Neuronal stem cell (in vitro differentiated cells): ENCODE measurements around the gene KRTAP10-7.

Experiments used
- DNase-seq: peaks from one replicate; pipeline ENCODE4 v3.0.0-alpha.2; 2013; ENCODE audit warnings: low spot score
- H2AFZ ChIP-seq: one replicate; pipeline ENCODE4 v1.6.1; 2013; ENCODE audit warnings: mild to moderate bottlenecking, low read length, inconsistent platforms
- H2AK5ac ChIP-seq: 2 replicates; pipeline ENCODE4 v1.6.1; 2013; ENCODE audit warnings: low read depth, mild to moderate bottlenecking, inconsistent platforms, low read length, moderate library complexity, mixed read lengths
- H2BK120ac ChIP-seq: 2 replicates; pipeline ENCODE4 v1.6.1; 2013; ENCODE audit warnings: low read depth, mild to moderate bottlenecking, inconsistent platforms, low read length, moderate library complexity, mixed read lengths
- H2BK12ac ChIP-seq: one replicate; pipeline ENCODE4 v1.6.1; 2013; ENCODE audit warnings: low read length, inconsistent platforms
- H2BK15ac ChIP-seq: 2 replicates; pipeline ENCODE4 v1.6.1; 2013; ENCODE audit warnings: mild to moderate bottlenecking, low read length, inconsistent platforms, mixed read lengths
- H2BK5ac ChIP-seq: one replicate; pipeline ENCODE4 v1.6.1; 2013; ENCODE audit warnings: inconsistent platforms, mild to moderate bottlenecking, low read length, moderate library complexity
- H3K14ac ChIP-seq: one replicate; pipeline ENCODE4 v1.6.1; 2013; ENCODE audit warnings: low read length, inconsistent platforms
- H3K18ac ChIP-seq: 2 replicates; pipeline ENCODE4 v1.6.1; 2013; ENCODE audit warnings: low read length, inconsistent platforms
- H3K23ac ChIP-seq: 2 replicates; pipeline ENCODE4 v1.6.1; 2013; ENCODE audit warnings: low read depth, mild to moderate bottlenecking, mixed read lengths, low read length, inconsistent platforms; ENCODE audit not compliant: poor library complexity
- H3K27ac ChIP-seq: replicated peaks from 3 replicates; pipeline ENCODE4 v1.5.1; 2013; ENCODE audit warnings: low read length, inconsistent platforms
- H3K27me3 ChIP-seq, 3 experiments: 2 replicates each; pipeline ENCODE4 v1.6.1; 2013; ENCODE audit warnings: low read length in 3 of 3, mild to moderate bottlenecking in 2 of 3, inconsistent platforms in 1 of 3, low read depth in 1 of 3, mixed read lengths in 1 of 3, moderate library complexity in 1 of 3; ENCODE audit not compliant: control insufficient read depth in 3 of 3, insufficient read depth in 3 of 3
- H3K36me3 ChIP-seq, 2 donors: replicated peaks in 1 of 2; 2 replicates each; pipeline ENCODE4 v1.6.1; 2013; ENCODE audit warnings: low read length in 2 of 2; ENCODE audit not compliant: control insufficient read depth in 2 of 2, insufficient read depth in 2 of 2
- H3K4ac ChIP-seq: 2 replicates; pipeline ENCODE4 v1.6.1; 2013; ENCODE audit warnings: inconsistent platforms, mild to moderate bottlenecking, low read length, moderate library complexity
- H3K4me1 ChIP-seq, 2 donors: 1 replicate in 1 of 2; 2 replicates in 1 of 2; pipeline ENCODE4 v1.6.1; 2013; ENCODE audit warnings: low read length in 2 of 2, low read depth in 1 of 2; ENCODE audit not compliant: control insufficient read depth in 2 of 2, insufficient read depth in 1 of 2
- H3K4me2 ChIP-seq: one replicate; pipeline ENCODE4 v1.6.1; 2013; ENCODE audit warnings: mild to moderate bottlenecking, low read length, inconsistent platforms; ENCODE audit not compliant: insufficient read depth, poor library complexity, severe bottlenecking
- H3K4me3 ChIP-seq, 2 donors: 2 replicates each; pipeline ENCODE4 v1.5.1; 2013; ENCODE audit warnings: low read length in 2 of 2, mild to moderate bottlenecking in 2 of 2, inconsistent platforms in 1 of 2, moderate library complexity in 1 of 2
- H3K79me1 ChIP-seq: one replicate; pipeline ENCODE4 v1.6.1; 2013; ENCODE audit warnings: low read depth, mild to moderate bottlenecking, inconsistent platforms, low read length, moderate library complexity
- H3K9ac ChIP-seq: one replicate; pipeline ENCODE4 v1.6.1; 2013; ENCODE audit warnings: mild to moderate bottlenecking, low read depth, low read length, inconsistent platforms; ENCODE audit not compliant: poor library complexity
- H3K9me3 ChIP-seq, 2 donors: replicated peaks in 1 of 2; 2 replicates each; pipeline versions ENCODE3 to v1.6.1; 2013; ENCODE audit warnings: low read length in 2 of 2, mild to moderate bottlenecking in 2 of 2, inconsistent platforms in 1 of 2, low read depth in 1 of 2, mixed read lengths in 1 of 2, moderate library complexity in 1 of 2; ENCODE audit not compliant: control insufficient read depth in 2 of 2, insufficient read depth in 1 of 2
- H4K8ac ChIP-seq: one replicate; pipeline ENCODE4 v1.6.1; 2013; ENCODE audit warnings: low read depth, mild to moderate bottlenecking, inconsistent platforms, low read length, moderate library complexity
- H4K91ac ChIP-seq: one replicate; pipeline ENCODE4 v1.6.1; 2013; ENCODE audit warnings: low read length, low read depth, mild to moderate bottlenecking, inconsistent platforms; ENCODE audit not compliant: poor library complexity
- WGBS, 2 donors: extraction: QIAGEN DNeasy Blood & Tissue Kit; methylation state at CpG; one replicate each; pipeline ENCODE4 v1.1.7; 2013; ENCODE audit warnings: missing lambda C conversion rate in 2 of 2, mixed read lengths in 1 of 2; ENCODE audit not compliant: insufficient read length in 2 of 2, insufficient replicate concordance in 1 of 2; ENCODE audit errors: extremely low coverage in 2 of 2; 5-methylcytosine and 5-hydroxymethylcytosine counted together

Gene KRTAP10-7

DNA sequence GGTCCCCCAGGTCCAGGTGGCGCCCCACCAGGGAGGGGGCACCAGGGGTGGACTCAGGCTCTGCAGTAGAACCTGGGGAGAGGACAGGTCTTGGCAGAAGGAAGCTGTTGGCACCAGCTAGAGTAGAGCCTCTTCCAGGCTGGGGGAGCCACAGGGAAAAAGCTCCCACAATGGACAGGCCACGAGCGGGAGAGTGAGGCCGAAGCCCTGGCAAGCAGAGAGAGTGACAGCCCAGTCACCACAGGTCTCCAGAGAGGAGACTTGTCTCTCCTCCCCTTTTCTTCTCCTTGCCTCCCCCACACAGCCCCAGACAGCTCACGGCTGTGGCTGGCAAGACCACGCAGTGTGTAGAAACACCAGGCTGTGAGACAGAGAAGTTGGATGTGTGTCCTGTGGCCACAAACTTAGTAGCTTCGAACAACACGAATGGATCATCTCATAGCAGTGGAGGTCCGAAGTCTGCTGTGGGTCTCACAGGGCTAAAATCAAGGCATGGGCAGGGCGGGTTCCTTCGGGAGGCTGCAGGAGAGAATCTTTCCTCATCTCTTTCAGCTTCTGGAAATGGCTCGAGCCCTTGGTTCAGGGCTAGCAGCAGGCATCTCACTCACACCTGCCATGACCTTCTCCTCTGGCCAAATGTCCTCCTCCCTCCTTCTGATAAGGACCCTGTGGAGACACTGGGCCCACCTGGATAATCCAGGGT, 50.7 kb downstream of the KRTAP10-7 start:
- no peak overlapping the region for H3K4me2 ChIP-seq
- H3K4me1 ChIP-seq: peaks cover 0 to 3% of the 10 kb centered on the region in 2 donors
- H4K91ac ChIP-seq: no peak overlapping the region
- H2BK15ac ChIP-seq: peak overlapping the region; percentile 12
- H2BK120ac ChIP-seq: no peak overlapping the region
- peaks cover 0 to 2% of the 10 kb centered on the region in 2 donors for H3K9me3 ChIP-seq
- H3K36me3 ChIP-seq: no peaks in the 10 kb centered on the region
- WGBS, 2 donors: no CpG with 5 or more reads among the region's 12 CpGs
- H4K8ac ChIP-seq: no peak overlapping the region
- H3K9ac ChIP-seq: no peak overlapping the region
- DNase-seq: no peak
- no peak overlapping the region for H3K4ac ChIP-seq
- H3K79me1 ChIP-seq: no peaks in the 10 kb centered on the region
- no peak overlapping the region for H3K4me3 ChIP-seq
- H3K23ac ChIP-seq: no peak overlapping the region
- H2AK5ac ChIP-seq: no peak overlapping the region
- H3K27ac ChIP-seq: no peak overlapping the region
- H3K18ac ChIP-seq: peak overlapping the region; percentile 23
- no peak overlapping the region for H2BK12ac ChIP-seq
- peaks cover 0 to 15% (median 0%) of the 10 kb centered on the region in 3 experiments for H3K27me3 ChIP-seq
- H2AFZ ChIP-seq: no peak overlapping the region
- no peak overlapping the region for H2BK5ac ChIP-seq
- H3K14ac ChIP-seq: no peak overlapping the region
